GM18858 (cell line): ENCODE data around the gene LRRC74B.

Source experiments
- ATAC-seq: cut with Tn5 transposase; IDR thresholded peaks from one replicate; pipeline ENCODE4 v1.9.1; 2021; ENCODE audit not compliant: unreplicated experiment

LRRC74B gene

GRCh38 chr22:21101877-21102638 lies 56.3 kb downstream of the LRRC74B start:
- ATAC-seq: no peak

GRCh38 chr22:21102659-21103267 lies 57.0 kb downstream of the LRRC74B start:
- ATAC-seq: no peak

DNA sequence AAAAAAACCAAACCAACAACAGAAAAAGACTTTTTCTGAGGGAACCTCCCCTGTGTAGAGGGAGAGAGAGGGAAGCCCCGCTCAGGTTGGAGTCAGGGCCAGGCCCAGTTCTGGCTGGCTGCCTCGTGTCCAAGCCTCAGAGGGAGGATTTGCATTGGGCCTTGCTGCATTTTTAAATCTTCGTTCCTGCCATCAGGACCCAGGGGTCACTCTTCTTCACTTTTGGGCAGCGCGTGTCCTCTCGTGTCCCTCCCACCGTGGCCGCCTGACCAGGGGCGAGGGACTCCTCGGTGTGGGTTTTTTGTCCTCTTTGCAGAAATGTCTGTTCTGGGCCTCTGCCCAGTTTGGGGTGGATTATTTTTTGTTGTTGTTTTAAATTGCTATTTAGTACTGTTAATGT lies 57.9 kb downstream of the LRRC74B start:
- no peak for ATAC-seq

DNA sequence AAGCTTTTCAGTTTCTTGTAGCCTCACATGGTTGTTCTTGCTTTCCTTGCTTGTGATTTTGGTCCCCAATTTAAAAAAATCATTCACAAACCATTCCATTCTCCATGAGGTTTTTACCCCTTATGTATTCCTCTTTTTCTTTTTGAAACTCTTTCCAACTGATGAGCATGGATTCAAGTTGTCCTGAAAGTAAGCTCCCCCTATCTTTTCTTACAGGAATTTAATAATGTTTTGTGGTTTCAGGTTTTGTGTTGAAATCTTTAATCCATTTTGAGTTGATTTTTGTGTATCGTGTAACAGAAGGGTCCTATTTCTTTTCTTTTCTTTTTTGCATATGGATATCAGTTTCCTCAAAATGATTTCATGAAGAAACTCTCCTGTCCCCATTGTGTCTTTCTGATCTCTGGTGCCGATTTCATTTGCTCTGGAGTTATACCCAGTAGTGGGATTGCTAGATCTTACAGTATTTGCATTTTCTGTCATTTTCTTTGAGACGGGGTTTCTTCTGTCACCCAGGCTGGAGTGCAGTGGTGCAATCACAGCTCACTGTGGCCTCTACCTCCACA lies 58.5 kb downstream of the LRRC74B start:
- no peak for ATAC-seq

DNA sequence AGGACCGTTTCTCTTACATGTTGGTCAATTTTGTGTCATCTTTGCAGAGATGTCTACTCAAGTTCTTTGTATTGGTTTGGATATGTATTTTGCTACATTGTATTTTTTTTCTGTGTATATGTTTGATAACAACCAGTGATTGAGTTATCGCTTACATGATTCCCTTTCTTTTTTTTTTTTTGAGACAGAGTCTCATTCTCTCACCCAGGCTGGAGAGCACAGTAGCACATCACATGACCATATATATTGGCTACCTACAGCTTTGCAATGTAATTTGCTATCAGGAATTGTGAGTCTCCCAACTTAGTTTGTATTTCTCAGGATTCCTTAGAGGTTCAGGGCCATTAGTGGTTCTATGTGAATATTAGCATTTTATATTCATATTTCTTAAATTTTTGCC lies 59.5 kb downstream of the LRRC74B start:
- no peak for ATAC-seq

DNA sequence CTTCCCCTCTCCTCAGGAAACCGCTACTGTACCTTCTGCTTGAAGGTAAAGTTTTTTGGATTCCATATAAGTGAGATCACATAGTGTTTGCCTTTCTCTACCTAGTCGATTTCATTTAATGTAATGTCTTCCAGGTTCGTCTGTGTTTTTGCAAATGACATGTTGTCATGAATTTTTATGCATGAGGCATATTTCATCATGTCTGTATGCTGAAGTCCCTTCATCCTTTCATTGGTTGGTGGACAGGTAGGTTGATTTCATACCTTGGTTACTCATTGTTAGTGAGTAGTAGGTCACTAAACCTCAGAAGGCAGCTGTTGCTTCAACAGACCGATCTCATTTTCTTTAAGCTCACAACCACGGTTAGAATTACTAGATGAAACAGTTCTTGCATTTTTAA lies 60.3 kb downstream of the LRRC74B start:
- no peak for ATAC-seq

- no peak for ATAC-seq
Measured at GRCh38 chr22:21108379-21109115, 62.8 kb downstream of the LRRC74B start.
